Measurements from ENCODE around the gene EDEM2.
"Not testable (repeated sequence)": the region's sequence is repeated elsewhere in the genome, so short reads cannot be mapped to it uniquely, and the experiment has no call there.

Gene EDEM2
- 55.1 to 104 (median 81.2) reads per million in 17 experiments for total RNA-seq

DNA sequence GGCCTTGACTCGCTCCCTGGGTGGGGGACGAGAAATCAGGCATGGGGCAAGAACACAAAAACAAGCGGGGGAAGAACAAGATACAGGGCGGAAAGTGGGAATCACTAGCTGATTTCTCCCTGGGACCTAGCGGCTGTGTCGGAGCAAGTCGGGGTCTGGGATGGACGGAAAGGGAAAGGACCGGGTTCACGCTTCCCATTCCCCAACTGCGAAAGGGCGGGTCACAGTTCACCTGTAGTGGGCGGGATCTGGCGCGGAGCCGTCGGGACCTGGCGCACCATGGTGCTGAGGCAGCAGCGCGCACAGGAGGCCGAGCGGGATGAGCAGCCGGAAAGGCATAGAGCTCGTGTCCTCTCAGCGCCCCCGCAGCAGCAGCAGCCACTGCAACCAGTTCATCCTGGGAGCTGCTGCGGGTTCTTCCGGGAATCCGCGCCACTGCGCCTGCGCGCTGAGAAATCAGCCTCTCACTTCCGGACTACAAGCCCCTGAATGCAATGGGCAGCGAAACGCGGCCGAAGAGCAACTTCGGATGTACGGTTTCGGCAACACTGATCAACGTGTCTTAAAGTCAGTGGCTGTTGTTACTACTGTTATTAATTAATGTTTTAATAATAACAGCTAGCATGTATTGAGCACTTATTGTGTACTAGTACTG lies at the start of gene EDEM2:
EDEM2 (minus strand) TSS at position 417 of the 655 bp plus-strand sequence; CDS start at position 339, 78 bp downstream.
- peak; percentile 98 to 99 (median 98) for DNase-seq

DNA sequence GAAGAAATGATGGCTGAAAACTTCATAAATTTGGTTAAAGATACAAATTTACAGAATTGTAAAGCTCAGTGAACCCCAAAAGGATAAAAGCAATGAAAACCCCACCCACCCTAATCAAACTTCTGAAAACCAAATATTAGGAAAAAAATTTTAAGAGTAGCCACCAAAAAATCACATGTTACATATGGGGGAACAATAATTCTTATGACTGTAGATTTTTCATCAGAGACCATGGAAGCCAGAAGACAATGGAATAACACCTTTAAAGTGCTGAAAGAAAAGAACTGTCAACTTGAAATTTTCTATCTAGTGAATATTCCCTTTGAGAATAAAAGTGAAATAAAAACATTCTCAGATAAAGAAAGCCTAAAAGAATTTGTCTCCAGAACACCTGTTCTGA lies 49.2 kb upstream of the EDEM2 start:
- no peak for DNase-seq

DNA sequence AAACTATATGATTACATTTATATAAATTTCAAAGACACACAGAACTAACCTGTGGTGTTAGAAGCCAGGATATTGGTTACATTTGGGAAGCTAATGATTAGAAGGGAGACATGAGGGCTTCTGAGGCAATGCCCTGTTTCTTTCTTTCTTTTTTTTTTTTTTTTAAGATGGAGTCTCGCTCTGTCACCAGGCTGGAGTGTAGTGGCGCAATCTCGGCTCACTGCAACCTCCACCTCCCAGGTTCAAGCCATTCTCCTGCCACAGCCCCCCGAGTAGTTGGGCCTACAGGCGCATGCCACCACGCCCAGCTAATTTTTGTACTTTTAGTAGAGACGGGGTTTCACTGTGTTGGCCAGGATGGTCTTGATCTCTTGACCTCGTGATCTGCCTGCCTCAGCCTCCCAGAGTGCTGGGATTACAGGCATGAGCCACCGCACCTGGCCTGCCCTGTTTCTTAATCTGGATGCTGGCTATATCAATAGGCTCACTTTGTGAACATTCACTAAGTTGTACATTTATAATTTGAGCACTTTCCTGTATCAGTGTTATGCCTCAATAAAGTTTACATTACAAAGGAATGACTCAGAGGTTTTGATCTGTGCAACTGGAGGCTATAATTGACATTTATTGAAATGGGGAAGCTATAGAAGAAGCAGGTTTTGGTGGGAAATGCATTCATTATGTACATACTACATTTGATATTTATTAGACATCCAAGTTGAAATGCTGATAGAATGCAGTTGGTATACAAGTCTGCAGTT lies 46.1 kb upstream of the EDEM2 start:
- not testable (repeated sequence) for DNase-seq

GRCh38 chr20:35192118-35192872 lies 45.2 kb upstream of the EDEM2 start:
- DNase-seq: no peak

- no peak for DNase-seq
These were observed 44.4 kb upstream of the EDEM2 start for GRCh38 chr20:35191419-35192117.

GRCh38 chr20:35190556-35190955 lies 43.4 kb upstream of the EDEM2 start:
- DNase-seq: no peak

GRCh38 chr20:35189223-35189622 lies 42.1 kb upstream of the EDEM2 start:
- DNase-seq: not testable (repeated sequence)

GRCh38 chr20:35187584-35188190 lies 40.6 kb upstream of the EDEM2 start:
- DNase-seq: no peak

DNA sequence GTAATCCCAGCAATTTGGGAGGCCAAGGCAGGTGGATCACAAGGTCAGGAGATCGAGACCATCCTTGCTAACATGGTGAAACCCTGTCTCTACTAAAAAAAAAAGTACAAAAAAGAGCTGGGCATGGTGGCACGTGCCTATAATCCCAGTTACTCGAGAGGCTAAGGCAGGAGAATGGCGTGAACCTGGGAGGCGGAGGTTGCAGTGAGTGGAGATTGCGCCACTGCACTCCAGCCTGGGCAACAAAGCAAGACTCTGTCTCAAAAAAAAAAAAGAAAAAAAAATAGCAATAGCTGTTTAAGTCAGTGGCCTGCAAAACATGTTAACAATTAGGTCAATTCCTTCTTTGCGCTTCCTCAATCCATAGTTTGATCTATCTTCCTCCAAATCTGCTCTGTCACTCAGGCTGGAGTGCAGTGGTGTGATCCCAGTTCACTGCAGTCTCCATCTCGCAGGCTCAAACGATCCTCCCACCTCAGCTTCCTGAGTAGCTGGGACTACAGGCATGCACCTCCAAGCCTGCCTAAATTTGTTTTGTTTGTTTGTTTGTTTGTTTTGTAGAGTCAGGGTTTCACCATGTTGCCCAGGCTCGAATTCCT lies 39.7 kb upstream of the EDEM2 start:
- DNase-seq: not testable (repeated sequence)

DNA sequence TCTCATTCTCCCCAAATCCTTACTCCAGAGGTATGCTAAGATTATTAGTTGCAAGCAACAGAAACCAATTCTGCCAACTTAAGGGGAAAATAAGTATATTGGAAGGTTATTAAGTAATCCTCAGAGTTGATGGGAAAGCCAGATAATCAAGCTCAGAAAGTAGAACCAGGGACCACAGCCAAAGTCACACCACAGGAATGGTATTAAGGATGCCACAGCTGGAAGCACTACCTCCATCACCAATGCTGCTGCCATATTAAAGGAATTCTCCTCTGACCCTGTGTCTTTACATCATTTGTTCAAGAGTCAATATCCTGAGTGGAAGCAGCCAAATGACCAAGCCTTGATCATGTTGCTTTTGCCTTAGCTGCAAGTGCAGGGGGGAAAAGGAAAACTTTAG lies 34.6 kb upstream of the EDEM2 start:
- DNase-seq: no peak

DNA sequence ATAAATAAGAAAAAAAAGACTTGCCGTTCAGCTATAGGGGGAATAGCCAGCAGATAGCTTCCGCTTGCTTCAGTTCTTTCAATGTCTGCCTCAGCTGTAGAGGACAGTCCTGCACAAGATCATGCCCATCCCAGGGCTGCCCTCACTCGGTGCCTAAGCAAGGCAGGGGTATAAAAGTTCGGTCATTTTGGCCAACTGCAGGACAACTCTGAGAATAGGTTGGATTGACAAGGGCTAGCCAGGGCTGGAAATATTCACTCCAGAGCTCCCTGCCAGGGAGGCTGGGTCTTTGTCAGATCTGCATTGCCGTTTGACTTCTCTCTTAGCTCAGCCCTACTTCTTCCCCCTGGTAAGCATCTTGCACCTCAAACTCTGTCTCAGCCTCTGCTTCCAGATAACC lies 33.1 kb upstream of the EDEM2 start:
- no peak for DNase-seq

DNA sequence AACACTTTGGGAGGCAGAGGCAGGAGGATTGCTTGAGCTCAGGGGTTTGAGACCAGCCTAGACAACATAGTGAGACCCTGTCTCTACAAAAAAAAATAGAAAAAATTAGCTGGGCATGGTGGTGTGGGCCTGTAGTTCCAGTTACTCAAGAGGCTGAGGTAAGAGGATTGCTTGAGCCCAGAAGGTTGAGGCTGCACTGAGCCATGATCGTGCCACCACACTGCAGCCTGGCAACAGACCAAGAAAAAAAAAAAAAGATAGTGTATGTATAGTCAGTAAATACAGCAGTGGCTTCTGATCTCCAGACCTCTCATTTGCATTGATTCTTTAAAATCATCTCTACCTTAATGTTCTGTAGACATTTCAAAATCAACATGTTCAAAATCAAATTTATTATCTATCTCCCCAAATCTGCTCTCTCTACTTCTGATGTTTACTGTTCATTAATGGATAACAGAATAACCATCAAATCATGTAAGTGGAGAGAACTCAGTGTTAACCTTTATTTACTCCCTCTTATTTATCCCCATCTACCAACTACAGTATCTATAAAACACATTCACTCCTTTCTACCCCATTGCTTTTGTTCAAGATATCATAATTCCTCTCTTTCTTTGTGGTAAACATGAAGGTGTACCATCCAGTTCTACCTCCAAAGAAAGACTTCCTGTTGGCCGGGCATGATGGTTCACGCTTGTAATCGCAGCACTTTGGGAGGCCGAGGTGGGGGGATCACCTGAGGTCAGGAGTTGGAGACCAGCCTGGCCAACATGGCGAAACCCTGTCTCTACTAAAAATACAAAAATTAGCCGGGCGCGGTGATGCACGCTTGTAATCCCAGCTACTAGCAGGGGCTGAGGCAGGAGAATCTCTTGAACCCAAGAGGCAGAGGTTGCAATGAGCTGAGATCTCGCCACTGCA lies 32.4 kb upstream of the EDEM2 start:
- no peak for DNase-seq

- no peak for DNase-seq
These were observed 29.0 kb upstream of the EDEM2 start for GRCh38 chr20:35176132-35176531.

DNA sequence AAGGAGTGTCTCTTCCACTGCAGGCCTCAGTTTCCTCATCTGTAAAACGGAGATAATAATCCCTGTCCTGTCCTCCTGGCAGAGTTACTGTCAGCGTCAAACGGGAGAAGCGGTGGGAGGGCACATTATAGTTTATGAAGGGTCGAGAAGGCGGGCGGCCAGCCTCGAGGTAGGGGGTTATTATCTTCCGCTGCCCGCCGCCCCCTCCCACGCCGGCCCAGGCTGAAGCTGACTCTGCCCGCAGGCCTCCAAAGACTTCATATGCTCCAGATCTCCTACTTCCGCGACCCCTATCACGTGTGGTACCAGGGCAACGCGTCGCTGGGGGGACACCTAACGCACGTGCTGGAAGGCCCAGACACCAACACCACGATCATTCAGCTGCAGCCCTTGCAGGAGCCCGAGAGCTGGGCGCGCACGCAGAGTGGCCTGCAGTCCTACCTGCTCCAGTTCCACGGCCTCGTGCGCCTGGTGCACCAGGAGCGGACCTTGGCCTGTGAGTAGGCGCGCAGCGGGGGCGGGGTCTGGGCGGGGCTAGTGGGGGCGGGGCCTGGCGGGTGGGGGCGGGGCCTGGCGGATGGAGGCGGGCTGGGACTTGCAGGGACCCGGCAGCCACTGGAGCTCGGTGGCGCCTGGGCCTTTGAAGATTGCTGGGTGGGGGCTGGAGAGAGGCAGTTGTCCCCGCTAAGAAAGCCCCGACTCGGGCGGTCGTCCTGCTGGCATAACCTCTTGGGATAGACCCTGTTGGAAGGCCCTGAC lies 27.5 kb upstream of the EDEM2 start:
- no peak for DNase-seq

DNA sequence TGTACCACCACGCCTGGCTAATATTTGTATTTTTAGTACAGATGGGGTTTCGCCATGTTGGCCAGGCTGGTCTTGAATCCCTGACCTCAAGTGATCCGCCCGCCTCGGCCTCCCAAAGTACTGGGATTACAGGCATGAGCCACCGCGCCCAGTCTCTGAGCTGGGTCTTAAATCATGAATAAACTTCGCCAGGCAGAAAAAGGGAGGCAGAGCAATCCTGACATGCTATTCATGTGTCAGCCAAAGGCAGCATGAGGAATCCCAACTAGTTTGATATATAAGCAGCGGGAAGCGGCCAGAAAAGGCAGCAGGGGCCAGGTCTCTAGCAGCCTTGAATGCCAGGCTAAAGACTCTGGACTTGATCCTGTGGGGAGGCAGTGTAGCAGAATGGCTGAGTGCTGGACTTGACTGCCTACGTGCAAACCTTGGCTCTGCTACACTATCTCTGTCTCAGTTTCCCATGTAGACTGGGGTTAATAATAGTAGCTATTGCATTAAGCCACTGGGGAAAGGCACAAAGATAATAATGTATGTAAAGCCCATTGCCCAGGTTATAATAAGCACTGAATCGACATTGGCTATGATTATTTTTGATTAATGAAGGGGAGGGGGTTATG lies 26.5 kb upstream of the EDEM2 start:
- DNase-seq: no peak

- DNase-seq: no peak
These were observed 25.3 kb upstream of the EDEM2 start for GRCh38 chr20:35172434-35172806.

DNA sequence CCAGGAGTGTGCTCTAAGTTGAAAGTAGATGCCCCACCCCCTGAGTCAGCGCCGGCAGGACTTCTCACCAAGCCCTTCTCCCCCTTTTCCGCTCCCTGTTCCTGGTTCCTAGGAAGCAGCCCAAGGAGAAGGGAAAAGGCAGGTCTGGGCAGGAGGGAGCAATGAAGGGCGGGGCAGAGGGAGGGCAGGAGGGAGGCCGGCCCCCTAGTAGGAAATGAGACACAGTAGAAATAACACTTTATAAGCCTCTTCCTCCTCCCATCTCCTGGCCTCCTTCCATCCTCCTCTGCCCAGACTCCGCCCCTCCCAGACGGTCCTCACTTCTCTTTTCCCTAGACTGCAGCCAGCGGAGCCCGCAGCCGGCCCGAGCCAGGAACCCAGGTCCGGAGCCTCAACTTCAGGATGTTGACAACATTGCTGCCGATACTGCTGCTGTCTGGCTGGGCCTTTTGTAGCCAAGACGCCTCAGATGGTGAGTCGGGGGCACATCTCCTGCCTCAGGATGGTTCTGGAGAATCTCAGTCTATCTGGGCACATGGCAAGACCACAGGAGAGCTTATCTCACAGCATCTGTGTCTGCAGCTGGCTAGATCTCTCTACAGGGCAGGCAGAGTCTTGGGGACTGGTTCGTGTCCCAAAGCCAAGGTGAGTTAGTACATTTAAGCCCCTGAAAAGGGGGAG lies 24.8 kb upstream of the EDEM2 start, which contains the start of gene PROCR:
PROCR (plus strand) TSS at position 320 of the 681 bp plus-strand sequence; CDS start at position 403, 83 bp downstream.
- DNase-seq: peak; percentile 77 to 89 (median 86)

DNA sequence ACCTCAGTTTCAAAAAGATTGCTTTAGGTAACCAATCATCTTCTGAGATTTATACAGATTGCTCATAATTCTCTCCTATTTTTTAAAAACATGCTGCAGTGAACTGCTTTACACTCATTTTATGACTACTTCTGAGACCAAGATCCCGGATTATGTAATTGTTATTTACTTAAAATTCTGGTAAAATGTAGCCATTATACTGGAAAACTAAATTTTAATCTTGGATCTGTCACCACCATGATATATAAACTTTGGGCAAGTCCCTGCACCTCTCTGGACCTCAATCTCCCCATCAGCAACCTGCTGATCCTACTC lies 24.3 kb upstream of the EDEM2 start:
- DNase-seq: no peak
